K562 (cell line): ENCODE results near the gene ANKRD11. TPM values are rescaled to one million over a fixed set of nuclear protein-coding genes. Genes with fewer than 3 reads are reported as not detected.
A peak's percentile ranks its signal among the peaks of the same experiment; 100 is the strongest.

Experiments used
- ATAC-seq: fragments of 200-7000 bp; cut with Tn5 transposase; 3 replicates; pipeline ENCODE4 v1.9.1; 2020; ENCODE audit warnings: moderate library complexity
- BruUV-seq: library from RNA; stranded (reverse); fragments of 400-500 nt; replicated peaks from 2 replicates; lab custom pipeline; 2021; lab: Mats Ljungman, UMichigan
- CTCF ChIA-PET: fragments of 300-600 bp; formaldehyde crosslinking; extraction: SDS; loops from one replicate; lab custom pipeline; 2021; ENCODE audit warnings: low intra/inter-chr PET ratio; lab: Yijun Ruan, JAX
- POLR2A ChIA-PET: fragments of 300-600, 350-650 bp; sonication (Branson Sonifier 250); formaldehyde crosslinking; extraction: SDS; loops from one replicate; lab custom pipeline; 2021; ENCODE audit warnings: antibody characterized with exemption, inconsistent platforms; lab: Yijun Ruan, JAX
- DNase-seq, 4 experiments: peaks; one replicate each; pipeline versions ENCODE4 v3.0.0 to v3.0.0-alpha.2; 2011 to 2018; ENCODE audit warnings: low spot score in 3 of 4, mixed read lengths in 3 of 4; ENCODE audit errors: extremely low read depth in 1 of 4
- FAIRE-seq: peaks from 2 replicates; lab custom pipeline; 2011; peaks lifted over from hg19 to GRCh38; lab: Jason Lieb, UNC
- H2AFZ ChIP-seq: 2 replicates; pipeline ENCODE4 v1.6.0; 2011; ENCODE audit warnings: low read depth, low read length, control low read depth, inconsistent platforms
- H3K27ac ChIP-seq: fragments of 200-600 bp; 3 replicates; pipeline ENCODE4 v1.8.0; 2011; ENCODE audit warnings: low read depth, mild to moderate bottlenecking, control low read depth, inconsistent platforms, low read length, moderate library complexity, mixed read lengths; ENCODE audit errors: extremely low read depth
- H3K27me3 ChIP-seq, 2 experiments: fragments of 300-600 bp in 1 of 2; 2 replicates in 1 of 2; 3 replicates in 1 of 2; pipeline versions ENCODE4 v1.6.0 to v1.8.0; 2011; ENCODE audit warnings: inconsistent platforms in 2 of 2, low read length in 2 of 2, mild to moderate bottlenecking in 1 of 2, mixed read lengths in 1 of 2, moderate library complexity in 1 of 2; ENCODE audit not compliant: control insufficient read depth in 2 of 2, insufficient read depth in 2 of 2
- H3K36me3 ChIP-seq: fragments of 300-600 bp; 3 replicates; pipeline ENCODE4 v1.8.0; 2011; ENCODE audit warnings: mild to moderate bottlenecking, low read length, inconsistent platforms; ENCODE audit not compliant: control insufficient read depth, insufficient read depth
- H3K4me1 ChIP-seq, 2 experiments: fragments of 200-600 bp in 1 of 2; replicated peaks in 1 of 2; 2 replicates in 1 of 2; 3 replicates in 1 of 2; pipeline versions ENCODE4 v1.5.1 to v1.8.0; 2011; ENCODE audit warnings: inconsistent platforms in 2 of 2, low read length in 2 of 2, mild to moderate bottlenecking in 1 of 2, mixed read lengths in 1 of 2, moderate library complexity in 1 of 2; ENCODE audit not compliant: control insufficient read depth in 2 of 2, insufficient read depth in 2 of 2
- H3K4me2 ChIP-seq: 2 replicates; pipeline ENCODE4 v1.6.1; 2011; ENCODE audit warnings: low read length, control low read depth, inconsistent platforms, mixed read lengths; ENCODE audit not compliant: insufficient read depth
- H3K4me3 ChIP-seq: fragments of 200-600 bp; sonication (generic), shearing (Covaris generic); 2 replicates; pipeline ENCODE4 v1.5.1; 2016; ENCODE audit warnings: control low read depth, inconsistent platforms
- H3K79me2 ChIP-seq: fragments of 200-600 bp; 3 replicates; pipeline ENCODE4 v1.8.0; 2011; ENCODE audit warnings: low read length, inconsistent platforms; ENCODE audit not compliant: control insufficient read depth, insufficient read depth
- H3K9ac ChIP-seq, 2 experiments: 2 replicates each; pipeline versions ENCODE4 v1.6.0 to v1.6.1; 2011; ENCODE audit warnings: low read depth in 2 of 2, low read length in 2 of 2, control low read depth in 1 of 2, inconsistent platforms in 1 of 2, mild to moderate bottlenecking in 1 of 2, mixed read lengths in 1 of 2; ENCODE audit not compliant: insufficient read depth in 1 of 2
- H3K9me1 ChIP-seq: one replicate; pipeline ENCODE4 v1.6.0; 2011; ENCODE audit warnings: inconsistent platforms, mild to moderate bottlenecking, low read length, moderate library complexity; ENCODE audit not compliant: control insufficient read depth, insufficient read depth
- H3K9me3 ChIP-seq: replicated peaks from 2 replicates; pipeline ENCODE4 v1.5.1; 2011; ENCODE audit warnings: low read depth, low read length, inconsistent platforms; ENCODE audit not compliant: control insufficient read depth, insufficient read depth
- H4K20me1 ChIP-seq: replicated peaks from 2 replicates; pipeline ENCODE4 v1.6.1; 2011; ENCODE audit warnings: low read length, inconsistent platforms, mixed read lengths; ENCODE audit not compliant: control insufficient read depth, insufficient read depth
- ATF1 ChIP-seq, 2 experiments: fragments of 450-650 bp in 1 of 2; IDR thresholded peaks; 2 replicates each; pipeline ENCODE4 v1.6.1; 2016; ENCODE audit warnings: missing compliant biosample characterization in 1 of 2, missing genetic modification characterization in 1 of 2
- CREBBP ChIP-seq: IDR thresholded peaks from one replicate; pipeline ENCODE4 v1.6.1; 2012; ENCODE audit warnings: low read depth, mild to moderate bottlenecking, control low read depth, inconsistent platforms, low read length
- E2F8 ChIP-seq: fragments of 450-650 bp; IDR thresholded peaks from 2 replicates; pipeline ENCODE4 v1.7.1; 2018; ENCODE audit warnings: mild to moderate bottlenecking, low read depth; ENCODE audit not compliant: partially characterized antibody
- ESRRA ChIP-seq: fragments of 450-650 bp; IDR thresholded peaks from 2 replicates; pipeline ENCODE4 v1.6.1; 2014; ENCODE audit warnings: low read depth, mild to moderate bottlenecking, moderate library complexity, borderline replicate concordance
- HDAC1 ChIP-seq, 2 experiments: fragments of 450-650 bp; IDR thresholded peaks; 2 replicates each; pipeline ENCODE4 v1.6.1; 2016 to 2017; ENCODE audit warnings: inconsistent platforms in 1 of 2, mild to moderate bottlenecking in 1 of 2, moderate library complexity in 1 of 2
- PCBP2 ChIP-seq: fragments of 200-400 bp; formaldehyde crosslinking; IDR thresholded peaks from 2 replicates; pipeline ENCODE4 v1.6.1; 2018; ENCODE audit warnings: low read length, low read depth, mild to moderate bottlenecking, moderate library complexity; ENCODE audit not compliant: poor library complexity, severe bottlenecking
- SNRNP70 ChIP-seq: fragments of 200-400 bp; formaldehyde crosslinking; optimal IDR thresholded peaks from 2 replicates; pipeline ENCODE3; 2017; ENCODE audit warnings: low read depth, low read length
- TBP ChIP-seq: optimal IDR thresholded peaks from 2 replicates; pipeline ENCODE3; 2011; ENCODE audit warnings: low read depth, low read length, improper control_type of control experiment
- TEAD1 ChIP-seq, 2 experiments: fragments of 450-650 bp in 1 of 2; sonication (generic) in 1 of 2; formaldehyde crosslinking; IDR thresholded peaks; 2 replicates each; pipeline versions ENCODE4 v1.4.0 to v1.8.0; 2020 to 2022; ENCODE audit warnings: mild to moderate bottlenecking in 2 of 2, missing genetic modification reagents in 1 of 2
- TOE1 ChIP-seq, 2 experiments: fragments of 450-650 bp in 1 of 2; sonication (generic) in 1 of 2; formaldehyde crosslinking in 1 of 2; IDR thresholded peaks; 2 replicates each; pipeline versions ENCODE4 v1.7.1 to v1.8.0; 2016 to 2022; ENCODE audit warnings: borderline replicate concordance in 2 of 2, mild to moderate bottlenecking in 2 of 2, antibody characterized with exemption in 1 of 2, inconsistent platforms in 1 of 2, low read depth in 1 of 2, missing genetic modification reagents in 1 of 2, moderate library complexity in 1 of 2
- ZNF431 ChIP-seq: sonication (generic); formaldehyde crosslinking; IDR thresholded peaks from 2 replicates; pipeline ENCODE4 v1.8.0; 2022; ENCODE audit warnings: mild to moderate bottlenecking, missing genetic modification reagents
- WGBS: fragments of 100-300 bp; shearing (Covaris generic); methylation state at CpG from one replicate; pipeline ENCODE4 v1.1.6; 2016; ENCODE audit warnings: low coverage, mixed read lengths; ENCODE audit not compliant: insufficient coverage; ENCODE audit errors: missing lambda C conversion rate; 5-methylcytosine and 5-hydroxymethylcytosine counted together
- in situ Hi-C: fragments of 300-500 bp; cut with MboI; formaldehyde crosslinking; loops from 4 replicates; pipeline ENCODE4 v1.15.0; 2018; ENCODE audit warnings: inconsistent platforms, mixed read lengths
- intact Hi-C: fragments of 100-400 bp; cut with micrococcal nuclease; formaldehyde crosslinking; loops from 2 replicates; pipeline ENCODE4 v1.14.2; 2022
- polyA plus RNA-seq, 8 experiments: library from polyadenylated mRNA; depleted of rRNA in 4 of 8; stranded (reverse) in 5 of 8; unstranded in 3 of 8; fragments of >200 nt; fragmentation: Nextera tagmentation in 2 of 8; fragmentation: Illumina TruSeq in 1 of 8; extraction: Ambion mirVana in 2 of 8; extraction: Trizol in 1 of 8; gene quantifications; 2 replicates each; pipeline versions ENCODE4 v1.2.1 to v1.2.3, GENCODE V29; 2011 to 2014; ENCODE audit warnings: inconsistent platforms in 1 of 8, missing spikeins in 1 of 8
- total RNA-seq, 7 experiments: library from RNA; depleted of rRNA in 6 of 7; stranded (reverse); fragments of >200 nt in 6 of 7; fragmentation: Illumina TruSeq in 2 of 7; extraction: Trizol in 2 of 7; gene quantifications; 2 replicates each; pipeline versions ENCODE4 v1.2.1 to v1.2.3, GENCODE V29; 2011 to 2021; ENCODE audit warnings: low replicate concordance in 1 of 7
- TF ChIP-seq, protein P1 (sequence below), 2 experiments: fragments of 450-650 bp in 1 of 2; sonication (generic) in 1 of 2; formaldehyde crosslinking; conservative IDR thresholded peaks; 2 replicates each; pipeline versions ENCODE4 v1.4.0 to v1.8.1; 2020 to 2022; ENCODE audit warnings: mild to moderate bottlenecking in 1 of 2, missing genetic modification reagents in 1 of 2

The ANKRD11 gene
- total and polyA plus RNA-seq, 9 of the 15 experiments (the other 6 are each of a cell fraction or from before 2014, with no cell fraction given): 4.7 to 126 (median 31.7) TPM

DNA sequence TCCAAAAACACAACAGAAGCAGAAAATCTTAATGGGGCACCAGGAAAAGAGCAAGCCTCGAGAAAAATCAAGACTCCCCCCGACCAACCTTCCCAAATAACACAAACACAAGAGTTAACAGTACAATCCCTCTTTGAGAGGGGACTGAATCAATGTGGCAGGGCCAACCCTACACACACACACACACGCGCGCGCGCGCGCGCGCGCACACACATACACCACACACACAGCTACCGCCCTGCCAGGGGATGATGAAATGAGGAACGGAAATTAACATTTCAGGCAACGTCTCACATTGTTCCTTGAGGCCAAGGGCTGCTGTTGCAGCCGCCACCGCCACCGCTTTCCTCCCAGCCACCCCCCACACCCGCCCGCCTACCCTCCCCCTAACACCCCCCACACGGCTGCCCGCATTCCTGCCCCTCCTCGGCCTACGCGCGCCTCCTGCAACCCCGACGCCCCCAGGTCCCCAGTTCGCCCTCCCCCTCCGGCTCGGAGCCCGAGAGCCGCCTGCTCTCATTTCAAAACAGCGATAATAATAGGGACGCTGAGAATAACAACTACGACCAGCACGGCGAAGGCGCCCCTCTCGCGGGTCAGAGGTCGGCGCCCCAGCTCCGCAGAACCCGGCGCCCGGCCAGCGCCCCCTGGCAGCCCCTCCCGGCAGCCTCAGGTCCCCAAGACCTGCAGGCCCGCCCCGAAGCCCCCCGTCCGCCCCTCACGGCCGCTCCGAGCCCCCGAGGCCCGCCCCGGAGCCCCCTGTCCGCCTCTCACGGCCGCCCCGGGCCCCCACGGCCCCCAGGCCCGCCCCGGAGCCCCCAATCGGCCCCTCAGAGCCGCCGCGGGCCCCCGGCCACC lies 1.1 kb downstream of the ANKRD11 start (continued):
- TF ChIP-seq ATF1 (CRISPR knock-in tag; IDR thresholded peaks at IDR 0.05): no peak
- TF ChIP-seq ATF1 (tag; IDR thresholded peaks at IDR 0.05): 0 out of 2 replicates have a peak, but pooled peaks have one; percentile 26
- TF ChIP-seq ESRRA: 0 out of 2 replicates have a peak, but pooled peaks have one; percentile 18

GRCh38 chr16:89485701-89486246 lies 4.6 kb downstream of the ANKRD11 start:
- H3K79me2 ChIP-seq: peaks cover 98% of the 10 kb centered on the region
- in situ Hi-C loops: no loop called here
- H3K9me3 ChIP-seq: no peaks in the 10 kb centered on the region
- no peak overlapping the region for H3K4me3 ChIP-seq
- intact Hi-C loops: loop anchor here (5.0 kb wide), 1 partner anchor 153 kb away; no protein-coding TSS in a partner anchor
- WGBS: 16% methylated on average over 4 of the region's 4 CpGs
- ATAC-seq (no peak), DNase-seq (no peak)
- POLR2A ChIA-PET: interaction anchor here (0.7 to 2.5 kb wide), 7 partner anchors 9 to 516 kb away, joined by 3 to 7 read pairs (median 4); no protein-coding TSS in a partner anchor
- no peak for TF ChIP-seq TEAD1 (CRISPR knock-in tag; IDR thresholded peaks at IDR 0.05)
- no peak for TF ChIP-seq PCBP2
- TF ChIP-seq, protein P1, sequence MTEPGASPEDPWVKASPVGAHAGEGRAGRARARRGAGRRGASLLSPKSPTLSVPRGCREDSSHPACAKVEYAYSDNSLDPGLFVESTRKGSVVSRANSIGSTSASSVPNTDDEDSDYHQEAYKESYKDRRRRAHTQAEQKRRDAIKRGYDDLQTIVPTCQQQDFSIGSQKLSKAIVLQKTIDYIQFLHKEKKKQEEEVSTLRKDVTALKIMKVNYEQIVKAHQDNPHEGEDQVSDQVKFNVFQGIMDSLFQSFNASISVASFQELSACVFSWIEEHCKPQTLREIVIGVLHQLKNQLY (CRISPR knock-in tag; conservative IDR thresholded peaks at IDR 0.05): no peak
- no peak for TF ChIP-seq E2F8
- TF ChIP-seq TBP: no peak
- TF ChIP-seq SNRNP70: no peak
- TF ChIP-seq ZNF431 (CRISPR knock-in tag): no peak
- TF ChIP-seq HDAC1 (IDR thresholded peaks at IDR 0.05): no peak
- TF ChIP-seq TOE1 (IDR thresholded peaks at IDR 0.05; ENCODE audit: borderline replicate concordance): no peak
- no peak for TF ChIP-seq TOE1 (CRISPR knock-in tag; IDR thresholded peaks at IDR 0.05; ENCODE audit: borderline replicate concordance, low read depth)
- TF ChIP-seq CREBBP: no peak
- TF ChIP-seq, all 486 proteins: peak for 0
- CTCF ChIA-PET: interaction anchor here (0.6 kb wide), 1 partner anchor 71 kb away, joined by 7 read pairs; no protein-coding TSS in a partner anchor
- Histone ChIP-seq H3K9ac (peak overlapping the region; percentile 32 to 85; a peak in 3 of 4 replicates), H4K20me1 (peaks cover 73% of the 10 kb centered on the region), H3K4me1 (peaks cover 23 to 48% of the 10 kb centered on the region in 2 experiments), H3K27ac (peak overlapping the region; percentile 27; the same call in 2 of the 3 replicates), H3K27me3 (no peaks in the 10 kb centered on the region), H2AFZ (no peak overlapping the region), H3K4me2 (peak overlapping the region; percentile 61), H3K9me1 (peaks cover 2% of the 10 kb centered on the region), H3K36me3 (peaks cover 58% of the 10 kb centered on the region)
- FAIRE-seq: no peak
- no TSS peak for BruUV-seq
